ENCODE results near the gene GABRD. TPM values are rescaled to one million over a fixed set of nuclear protein-coding genes. Genes with fewer than 3 reads are reported as not detected.

Gene GABRD
- total RNA-seq, 2 experiments from 2014 or later = not detected

- no peak overlapping the region for H3K27ac Mint-ChIP-seq
- no peak for DNase-seq
- ChIA-PET POLR2A (no interaction called here), CTCF (interaction anchor here (1.4 kb wide), 1 partner anchor 55 kb away, joined by 7 read pairs; no protein-coding TSS in a partner anchor)
- no peak overlapping the region for H3K4me3 Mint-ChIP-seq
- peaks cover 10% of the 10 kb centered on the region for H3K27me3 Mint-ChIP-seq
- H3K36me3 Mint-ChIP-seq (ENCODE audit: low read depth) = no peaks in the 10 kb centered on the region
- peaks cover 4% of the 10 kb centered on the region for H3K4me1 Mint-ChIP-seq
- no peaks in the 10 kb centered on the region for H3K9me3 Mint-ChIP-seq
Observed at GRCh38 chr1:1990222-1990621, 28.9 kb upstream of the GABRD start.

- ChIA-PET POLR2A (no interaction called here), CTCF (no interaction called here)
- Mint-ChIP-seq H3K9me3 (no peaks in the 10 kb centered on the region), H3K27me3 (peaks cover 11% of the 10 kb centered on the region), H3K27ac (no peak overlapping the region), H3K4me1 (peaks cover 11% of the 10 kb centered on the region), H3K36me3 (ENCODE audit: low read depth) (no peaks in the 10 kb centered on the region), H3K4me3 (no peak overlapping the region)
- no peak for DNase-seq
Observed at GRCh38 chr1:1994536-1994935, 24.6 kb upstream of the GABRD start.

GRCh38 chr1:1996207-1996651 lies 22.9 kb upstream of the GABRD start:
- no peaks in the 10 kb centered on the region for H3K9me3 Mint-ChIP-seq
- POLR2A ChIA-PET = interaction anchor here (1.2 kb wide), 1 partner anchor 624 kb away, joined by 3 read pairs; no protein-coding TSS in a partner anchor
- no peak for DNase-seq
- no peak overlapping the region for H3K4me3 Mint-ChIP-seq
- CTCF ChIA-PET = interaction anchor here (0.8 to 1.1 kb wide), 2 partner anchors 36 to 49 kb away, joined by 3 read pairs; no protein-coding TSS in a partner anchor
- peaks cover 11% of the 10 kb centered on the region for H3K4me1 Mint-ChIP-seq
- no peak overlapping the region for H3K27ac Mint-ChIP-seq
- peaks cover 10% of the 10 kb centered on the region for H3K27me3 Mint-ChIP-seq
- no peaks in the 10 kb centered on the region for H3K36me3 Mint-ChIP-seq (ENCODE audit: low read depth)

GRCh38 chr1:1997576-1997975 lies 21.6 kb upstream of the GABRD start:
- ChIA-PET CTCF (no interaction called here), POLR2A (no interaction called here)
- Mint-ChIP-seq H3K27me3 (peaks cover 16% of the 10 kb centered on the region), H3K36me3 (ENCODE audit: low read depth) (no peaks in the 10 kb centered on the region), H3K9me3 (no peaks in the 10 kb centered on the region), H3K4me3 (no peak overlapping the region), H3K4me1 (peaks cover 11% of the 10 kb centered on the region), H3K27ac (no peak overlapping the region)
- no peak for DNase-seq

- DNase-seq = no peak
- no peaks in the 10 kb centered on the region for H3K36me3 Mint-ChIP-seq (ENCODE audit: low read depth)
- H3K4me3 Mint-ChIP-seq = no peak overlapping the region
- H3K4me1 Mint-ChIP-seq = peaks cover 7% of the 10 kb centered on the region
- peaks cover 34% of the 10 kb centered on the region for H3K27me3 Mint-ChIP-seq
- POLR2A ChIA-PET = no interaction called here
- no peak overlapping the region for H3K27ac Mint-ChIP-seq
- CTCF ChIA-PET = no interaction called here
- H3K9me3 Mint-ChIP-seq = no peaks in the 10 kb centered on the region
Observed at GRCh38 chr1:2000432-2000831, 18.7 kb upstream of the GABRD start.

- ChIA-PET CTCF (no interaction called here), POLR2A (no interaction called here)
- peaks cover 7% of the 10 kb centered on the region for H3K4me1 Mint-ChIP-seq
- no peaks in the 10 kb centered on the region for H3K9me3 Mint-ChIP-seq
- no peak for DNase-seq
- no peak overlapping the region for H3K27ac Mint-ChIP-seq
- no peaks in the 10 kb centered on the region for H3K36me3 Mint-ChIP-seq (ENCODE audit: low read depth)
- H3K27me3 Mint-ChIP-seq = peaks cover 36% of the 10 kb centered on the region
- no peak overlapping the region for H3K4me3 Mint-ChIP-seq
Observed at GRCh38 chr1:2000850-2001249, 18.3 kb upstream of the GABRD start.

- no peak for DNase-seq
- Mint-ChIP-seq H3K27me3 (peaks cover 35% of the 10 kb centered on the region), H3K9me3 (no peaks in the 10 kb centered on the region), H3K4me3 (no peak overlapping the region), H3K4me1 (no peaks in the 10 kb centered on the region), H3K27ac (no peak overlapping the region), H3K36me3 (ENCODE audit: low read depth) (no peaks in the 10 kb centered on the region)
- POLR2A ChIA-PET = no interaction called here
- CTCF ChIA-PET = no interaction called here
Observed at GRCh38 chr1:2001773-2002411, 17.3 kb upstream of the GABRD start.

GRCh38 chr1:2003541-2004131 lies 15.5 kb upstream of the GABRD start, which contains the start of gene CFAP74:
TSS of gene CFAP74 (minus strand) at chr1:2003786. CDS start at chr1:1990956, 12,830 bp downstream.
- no peaks in the 10 kb centered on the region for H3K36me3 Mint-ChIP-seq (ENCODE audit: low read depth)
- no peaks in the 10 kb centered on the region for H3K4me1 Mint-ChIP-seq
- no peak for DNase-seq
- H3K27me3 Mint-ChIP-seq = peaks cover 34% of the 10 kb centered on the region
- CTCF ChIA-PET = no interaction called here
- H3K4me3 Mint-ChIP-seq = no peak within 1 kb of the TSS
- no peak within 1 kb of the TSS for H3K27ac Mint-ChIP-seq
- POLR2A ChIA-PET = no interaction called here
- no peaks in the 10 kb centered on the region for H3K9me3 Mint-ChIP-seq

GRCh38 chr1:2004856-2005255 lies 14.3 kb upstream of the GABRD start:
- POLR2A ChIA-PET = no interaction called here
- H3K9me3 Mint-ChIP-seq = no peaks in the 10 kb centered on the region
- no peak for DNase-seq
- H3K4me1 Mint-ChIP-seq = no peaks in the 10 kb centered on the region
- H3K36me3 Mint-ChIP-seq (ENCODE audit: low read depth) = no peaks in the 10 kb centered on the region
- H3K27ac Mint-ChIP-seq = no peak overlapping the region
- peaks cover 34% of the 10 kb centered on the region for H3K27me3 Mint-ChIP-seq
- no peak overlapping the region for H3K4me3 Mint-ChIP-seq
- CTCF ChIA-PET = interaction anchor here (1.2 kb wide), 1 partner anchor 40 kb away, joined by 3 read pairs; no protein-coding TSS in a partner anchor

GRCh38 chr1:2009101-2010053 lies 9.8 kb upstream of the GABRD start:
- no peak overlapping the region for H3K4me3 Mint-ChIP-seq
- no peaks in the 10 kb centered on the region for H3K36me3 Mint-ChIP-seq (ENCODE audit: low read depth)
- H3K27me3 Mint-ChIP-seq = peaks cover 20% of the 10 kb centered on the region
- DNase-seq = no peak
- H3K27ac Mint-ChIP-seq = no peak overlapping the region
- H3K4me1 Mint-ChIP-seq = no peaks in the 10 kb centered on the region
- CTCF ChIA-PET = no interaction called here
- POLR2A ChIA-PET = no interaction called here
- H3K9me3 Mint-ChIP-seq = no peaks in the 10 kb centered on the region

- Mint-ChIP-seq H3K9me3 (no peaks in the 10 kb centered on the region), H3K36me3 (ENCODE audit: low read depth) (no peaks in the 10 kb centered on the region), H3K4me1 (peaks cover 2% of the 10 kb centered on the region), H3K4me3 (no peak overlapping the region), H3K27ac (no peak overlapping the region), H3K27me3 (peaks cover 43% of the 10 kb centered on the region)
- DNase-seq = no peak
- ChIA-PET CTCF (interaction anchor here (2.7 kb wide), 1 partner anchor 31 kb away, joined by 7 read pairs; no protein-coding TSS in a partner anchor), POLR2A (no interaction called here)
Observed at GRCh38 chr1:2014181-2014580, 5.0 kb upstream of the GABRD start.

- no peak for DNase-seq
- Mint-ChIP-seq H3K27ac (no peak overlapping the region), H3K27me3 (peaks cover 46% of the 10 kb centered on the region), H3K4me1 (peaks cover 2% of the 10 kb centered on the region), H3K4me3 (no peak overlapping the region), H3K9me3 (no peaks in the 10 kb centered on the region), H3K36me3 (ENCODE audit: low read depth) (no peaks in the 10 kb centered on the region)
- ChIA-PET CTCF (no interaction called here), POLR2A (no interaction called here)
Observed at GRCh38 chr1:2014741-2015735, 4.1 kb upstream of the GABRD start.

Measured in activated CD4-positive, alpha-beta memory T cell treated with anti-CD3 and anti-CD28 coated beads, Interleukin-2, amount 10 ng/mL, durations not matched to agents 7 days and 5 days (primary cell).